ENCODE data around the gene SAMD8.
"Not testable (repeated sequence)": the region's sequence is repeated elsewhere in the genome, so short reads cannot be mapped to it uniquely, and the experiment has no call there.

SAMD8 gene

GRCh38 chr10:75086278-75086934 lies 25.1 kb upstream of the SAMD8 start:
- no peak for DNase-seq

DNA sequence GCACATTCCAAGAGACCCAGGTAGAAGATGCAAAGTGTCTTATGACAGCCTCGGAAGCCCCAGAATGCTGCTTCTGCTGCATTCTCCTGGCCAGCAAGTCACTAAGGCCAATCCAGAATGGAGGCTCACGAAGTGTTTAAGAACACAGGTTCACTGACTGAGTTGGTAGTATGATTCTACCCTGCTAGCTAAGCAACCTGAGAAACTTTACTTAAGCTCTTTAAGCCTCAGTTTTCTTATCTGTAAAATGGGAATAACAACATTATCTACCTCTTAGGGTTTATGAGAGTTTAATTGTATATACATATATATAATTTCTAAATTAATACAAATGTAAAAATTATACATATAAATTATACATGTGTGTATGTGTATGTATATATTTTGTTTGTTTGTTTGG lies 22.8 kb upstream of the SAMD8 start:
- no peak for DNase-seq

DNA sequence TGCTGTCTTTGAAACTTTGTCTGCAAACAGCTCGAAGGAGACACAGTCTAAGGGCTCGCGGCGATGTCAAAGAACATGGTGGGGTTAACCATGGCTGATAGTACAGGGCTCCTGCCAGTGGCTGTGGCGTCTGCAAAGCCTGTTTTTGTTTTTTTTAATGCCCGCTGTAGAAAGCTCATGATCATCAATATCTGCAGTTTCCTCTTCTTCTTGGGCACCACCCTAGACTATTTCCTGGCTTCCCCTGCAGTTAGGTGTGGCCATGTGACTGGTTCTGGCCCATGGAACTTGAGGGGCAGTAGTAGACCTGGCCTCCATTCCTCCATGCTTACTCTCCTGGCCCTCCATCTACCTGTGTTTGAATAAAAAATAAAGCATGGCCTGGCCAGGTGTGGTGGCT lies 21.8 kb upstream of the SAMD8 start:
- no peak for DNase-seq

DNA sequence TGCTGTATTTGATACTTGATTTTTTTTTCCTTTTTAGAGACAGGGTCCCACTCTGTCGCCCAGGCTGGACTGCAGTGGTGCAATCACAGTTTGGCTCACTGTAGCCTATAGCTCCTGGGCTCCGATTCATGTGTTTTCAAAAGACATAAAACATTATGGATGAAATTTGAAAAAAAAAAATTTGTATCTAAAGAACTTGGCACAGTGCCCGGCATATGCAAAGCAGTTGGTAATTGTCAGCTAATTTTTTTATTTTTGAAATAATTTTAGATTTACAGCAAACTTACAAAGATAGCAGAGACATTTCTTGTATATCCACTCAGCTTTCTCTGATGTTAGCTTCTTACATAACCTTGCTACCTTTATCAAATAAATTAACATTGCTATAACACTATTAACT lies 20.3 kb upstream of the SAMD8 start:
- no peak for DNase-seq

DNA sequence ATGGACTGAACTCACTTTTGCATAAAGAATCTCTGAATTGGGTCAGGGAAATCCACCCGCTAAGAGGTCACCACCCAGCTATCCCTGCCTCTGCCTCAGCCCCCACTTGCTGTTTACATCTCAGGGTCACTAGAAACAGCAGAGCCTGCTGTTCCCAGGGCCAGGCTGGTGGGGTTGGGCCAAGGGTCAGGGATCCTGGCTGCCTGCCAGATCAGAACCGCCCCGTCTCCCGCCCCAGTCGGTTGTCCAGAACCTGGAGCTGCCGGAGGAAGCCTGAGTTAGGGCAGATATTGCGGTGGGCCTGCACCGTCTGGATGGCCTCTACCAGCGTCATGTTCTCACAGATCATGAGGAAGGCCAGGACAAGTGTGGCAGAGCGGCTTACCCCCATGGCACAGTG lies 17.0 kb upstream of the SAMD8 start:
- no peak for DNase-seq

DNA sequence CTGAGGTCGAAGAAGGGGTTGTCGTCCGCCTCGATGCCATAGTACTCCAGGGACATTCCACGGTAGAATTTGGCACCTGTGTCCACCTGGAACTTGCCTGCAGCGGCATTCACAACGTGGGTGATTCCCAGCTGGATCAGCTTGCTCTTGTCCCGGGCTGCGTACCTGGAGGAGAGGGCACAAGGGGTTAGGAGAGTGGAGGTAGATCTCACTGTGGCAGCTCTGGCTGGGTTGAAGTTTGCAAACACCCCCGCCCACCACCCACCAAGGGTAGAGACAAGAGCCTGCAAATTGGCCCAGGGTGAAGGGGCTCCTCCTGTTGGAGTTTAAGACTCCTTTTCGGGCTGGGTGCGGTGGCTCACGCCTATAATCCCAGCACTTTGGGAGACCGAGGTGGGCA lies 15.8 kb upstream of the SAMD8 start:
- DNase-seq, result no peak

DNA sequence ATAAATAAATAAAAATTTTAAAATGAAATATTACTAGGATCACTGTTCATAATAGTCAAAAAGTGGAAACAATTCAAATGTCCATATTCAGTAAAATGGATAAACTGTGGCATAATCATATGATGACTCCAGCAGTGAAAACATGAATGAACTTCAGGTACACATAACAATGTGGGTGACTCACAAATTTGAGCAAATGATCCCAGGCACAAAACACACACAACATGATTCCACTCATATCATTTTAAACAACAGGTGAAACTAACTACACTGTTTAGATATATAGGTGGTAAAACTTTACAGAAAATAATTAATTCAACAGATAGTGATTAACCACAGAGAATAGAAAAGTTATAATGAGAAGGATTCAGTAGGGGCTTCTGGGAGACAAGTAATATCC lies 14.7 kb upstream of the SAMD8 start:
- DNase-seq, result no peak

DNA sequence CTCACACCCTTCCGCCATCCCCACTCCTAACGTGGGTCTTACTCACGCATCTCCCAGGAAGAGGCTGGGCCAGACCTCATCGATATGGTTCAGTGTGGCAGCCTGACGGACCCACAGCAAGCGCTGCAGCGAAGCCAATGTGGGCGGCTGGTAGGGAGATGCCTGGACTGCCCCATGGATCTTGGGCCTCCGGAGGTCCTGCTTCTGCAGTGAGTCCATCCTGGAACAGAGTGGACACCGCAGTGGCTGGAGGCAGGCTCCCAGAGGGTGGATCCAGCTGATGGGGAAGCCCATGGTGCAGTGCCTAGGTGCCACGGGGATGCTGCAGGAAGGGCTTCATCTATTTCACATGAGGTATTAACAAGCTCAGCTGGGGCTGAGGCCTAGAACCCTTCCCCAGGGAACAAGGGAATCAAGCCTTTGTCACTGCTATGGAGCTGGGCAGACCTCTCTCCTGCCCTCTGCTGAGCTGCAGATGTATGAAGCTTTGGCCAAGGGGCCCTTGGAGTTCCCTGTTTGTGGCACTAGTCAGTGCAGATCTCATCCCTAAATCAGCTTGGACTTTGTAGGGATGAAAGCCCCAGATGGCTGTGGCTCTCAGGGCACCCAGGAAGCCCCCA lies 13.7 kb upstream of the SAMD8 start:
- no peak for DNase-seq

DNA sequence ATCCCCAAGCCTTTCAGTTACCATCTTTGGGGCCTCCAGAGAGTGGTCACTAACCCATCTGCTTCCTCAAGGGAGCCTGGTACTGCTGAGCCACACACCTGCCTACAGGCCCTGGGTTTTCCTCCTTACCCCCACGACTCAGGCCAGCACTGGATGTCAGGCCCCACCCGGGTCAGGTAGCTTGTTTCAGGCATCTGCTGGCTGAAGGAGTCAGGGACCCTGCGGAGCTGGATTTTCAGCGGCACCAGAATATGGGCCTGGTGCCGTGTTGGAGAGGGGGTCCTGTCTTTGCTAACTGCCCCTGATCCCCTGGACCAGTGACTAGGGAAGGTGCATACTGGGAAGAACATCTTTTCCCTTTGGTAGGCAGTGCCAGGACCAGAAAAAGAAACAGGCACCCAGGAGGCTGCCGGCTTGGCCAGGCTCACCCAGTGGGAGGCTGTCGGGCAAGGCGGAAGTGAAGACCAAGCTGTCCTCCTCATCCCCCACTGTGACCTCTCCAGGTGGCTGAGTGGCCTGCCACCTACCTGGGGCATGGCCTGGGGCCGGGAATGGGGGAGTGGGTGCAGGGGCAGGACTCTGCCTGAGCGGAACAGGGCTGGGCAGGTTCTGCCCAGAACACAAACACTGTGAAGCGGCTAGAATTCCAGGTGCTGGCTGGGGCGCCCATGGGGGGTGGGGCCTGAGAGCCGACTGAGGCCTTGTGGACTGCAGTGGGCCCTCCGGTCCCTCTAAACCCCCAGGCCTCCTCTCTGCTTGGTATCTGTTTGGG lies 12.4 kb upstream of the SAMD8 start:
- no peak for DNase-seq

DNA sequence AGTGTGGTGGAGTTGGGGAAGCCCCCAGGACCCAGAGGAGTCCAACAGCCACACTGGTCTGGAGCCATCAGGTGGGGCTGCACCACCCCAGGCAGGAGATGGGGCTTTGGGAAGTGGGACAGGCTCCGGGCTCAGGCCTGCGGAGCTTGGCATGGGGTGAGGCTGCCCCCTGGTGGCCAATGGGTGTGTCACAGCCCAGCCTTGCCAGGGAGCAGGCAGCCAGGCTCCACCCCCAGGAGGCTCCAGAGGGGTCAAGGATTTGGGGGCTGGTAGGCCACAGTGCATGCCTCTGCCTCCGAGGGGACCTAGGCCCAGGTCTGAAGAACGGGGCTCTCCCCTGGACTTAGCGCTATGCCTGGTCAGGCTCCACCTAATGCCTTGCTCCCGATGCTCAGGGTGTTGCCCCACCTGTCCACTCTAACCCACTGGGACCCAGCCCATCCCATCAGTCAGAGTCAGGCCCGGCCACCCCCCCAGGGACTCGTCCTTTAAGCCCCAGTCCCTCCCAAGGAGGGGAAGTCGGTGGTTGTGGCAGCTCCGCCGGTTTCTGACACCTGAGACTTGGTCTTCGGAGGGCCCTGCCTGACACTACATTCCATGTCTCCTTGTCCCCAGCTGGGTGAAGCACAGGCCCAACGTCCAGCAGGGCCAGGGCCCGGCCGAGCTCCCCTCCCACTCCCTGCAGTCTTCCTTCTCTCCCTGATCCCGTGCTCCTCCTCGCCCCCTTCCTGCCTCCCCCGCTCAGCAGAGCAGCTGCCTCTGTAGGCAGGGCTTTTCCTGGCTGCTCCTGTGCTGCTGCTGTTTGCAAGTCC lies 11.3 kb upstream of the SAMD8 start:
- peak; percentile 73 for DNase-seq

GRCh38 chr10:75100764-75101291 lies 10.6 kb upstream of the SAMD8 start:
- no peak for DNase-seq

DNA sequence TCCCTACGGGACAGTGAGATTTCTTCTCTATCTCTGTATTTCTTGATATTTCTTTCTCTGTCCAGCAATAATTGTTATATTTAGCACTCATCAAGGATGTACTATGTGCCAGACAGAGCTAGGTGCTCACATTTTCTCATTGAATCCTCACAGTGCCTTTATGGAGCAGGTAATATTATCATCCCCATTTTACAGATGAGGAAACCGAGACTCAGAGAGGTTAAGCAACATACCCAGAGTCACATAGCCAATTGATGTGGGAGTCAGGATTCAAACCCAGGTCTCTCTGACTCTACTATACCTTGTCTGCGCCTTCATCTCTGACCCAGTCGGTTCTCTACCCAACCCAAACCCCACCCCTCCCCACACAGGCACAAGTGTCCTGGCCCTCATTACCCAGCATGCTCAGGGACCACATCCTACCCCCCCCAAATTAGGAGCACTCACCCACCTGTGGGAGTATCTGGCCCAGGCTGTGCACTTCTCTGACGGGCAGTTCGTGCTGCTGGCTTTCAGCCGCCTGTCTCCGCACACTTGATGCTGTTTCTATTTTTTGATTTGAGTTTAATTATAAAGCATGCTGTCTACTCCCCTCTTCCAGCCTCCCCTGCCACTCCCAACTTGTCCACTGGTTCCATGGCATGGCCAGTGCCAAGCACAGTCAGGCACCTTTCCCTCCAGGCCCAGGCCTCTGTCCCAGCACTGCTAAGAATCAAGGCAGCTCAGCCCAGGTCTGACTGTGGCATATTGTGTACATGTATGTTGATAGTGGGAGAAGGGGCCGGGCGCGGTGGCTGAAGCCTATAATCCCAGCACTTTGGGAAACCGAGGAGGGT lies 9.8 kb upstream of the SAMD8 start:
- DNase-seq, result no peak

DNA sequence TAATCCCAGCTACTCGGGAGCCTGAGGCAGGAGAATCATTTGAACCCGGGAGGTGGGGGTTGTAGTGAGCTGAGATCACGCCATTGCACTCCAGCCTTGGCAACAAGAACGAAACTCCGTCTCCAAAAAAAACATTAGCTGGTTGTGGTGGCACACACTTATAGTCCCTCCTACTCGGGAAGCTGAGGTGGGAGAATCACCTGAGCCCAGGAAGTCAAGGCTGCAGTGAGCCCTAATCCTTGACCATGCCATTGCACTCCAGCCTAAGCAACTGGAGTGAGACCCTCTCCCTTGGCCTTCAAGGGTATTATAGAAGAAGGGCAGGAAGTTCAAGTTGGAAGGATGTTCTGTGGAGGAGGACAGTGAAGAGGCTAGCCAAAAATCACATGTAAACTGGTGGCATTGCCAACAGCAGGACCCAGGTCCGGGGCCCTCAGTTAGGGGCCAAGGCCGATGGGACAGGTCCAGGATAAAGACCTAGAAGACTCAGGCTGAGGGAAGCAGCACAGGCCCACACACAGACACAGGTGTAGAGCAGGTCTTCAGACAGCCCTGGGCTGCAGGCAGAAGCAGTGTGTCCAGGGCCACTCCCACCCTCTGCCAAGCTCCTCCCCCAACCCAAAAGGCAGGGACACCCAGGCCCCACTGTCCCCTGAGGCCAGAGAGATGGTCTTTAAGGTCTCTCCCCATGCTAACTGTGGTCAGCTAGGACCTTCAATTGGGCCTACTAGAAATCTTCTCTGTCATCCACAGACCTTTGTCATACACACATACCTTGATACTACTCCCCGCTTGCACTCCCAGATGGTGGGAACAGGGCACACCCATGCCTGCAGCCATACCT lies 8.4 kb upstream of the SAMD8 start:
- DNase-seq, result no peak

- DNase-seq, result no peak
Measured at GRCh38 chr10:75103881-75104686, 7.4 kb upstream of the SAMD8 start.

- no peak for DNase-seq
Measured at GRCh38 chr10:75104842-75105241, 6.6 kb upstream of the SAMD8 start.

GRCh38 chr10:75105576-75106197 lies 5.8 kb upstream of the SAMD8 start:
- DNase-seq, result no peak

- no peak for DNase-seq
Measured at GRCh38 chr10:75106242-75106641, 5.2 kb upstream of the SAMD8 start.

GRCh38 chr10:75106891-75107290 lies 4.6 kb upstream of the SAMD8 start:
- not testable (repeated sequence) for DNase-seq

DNA sequence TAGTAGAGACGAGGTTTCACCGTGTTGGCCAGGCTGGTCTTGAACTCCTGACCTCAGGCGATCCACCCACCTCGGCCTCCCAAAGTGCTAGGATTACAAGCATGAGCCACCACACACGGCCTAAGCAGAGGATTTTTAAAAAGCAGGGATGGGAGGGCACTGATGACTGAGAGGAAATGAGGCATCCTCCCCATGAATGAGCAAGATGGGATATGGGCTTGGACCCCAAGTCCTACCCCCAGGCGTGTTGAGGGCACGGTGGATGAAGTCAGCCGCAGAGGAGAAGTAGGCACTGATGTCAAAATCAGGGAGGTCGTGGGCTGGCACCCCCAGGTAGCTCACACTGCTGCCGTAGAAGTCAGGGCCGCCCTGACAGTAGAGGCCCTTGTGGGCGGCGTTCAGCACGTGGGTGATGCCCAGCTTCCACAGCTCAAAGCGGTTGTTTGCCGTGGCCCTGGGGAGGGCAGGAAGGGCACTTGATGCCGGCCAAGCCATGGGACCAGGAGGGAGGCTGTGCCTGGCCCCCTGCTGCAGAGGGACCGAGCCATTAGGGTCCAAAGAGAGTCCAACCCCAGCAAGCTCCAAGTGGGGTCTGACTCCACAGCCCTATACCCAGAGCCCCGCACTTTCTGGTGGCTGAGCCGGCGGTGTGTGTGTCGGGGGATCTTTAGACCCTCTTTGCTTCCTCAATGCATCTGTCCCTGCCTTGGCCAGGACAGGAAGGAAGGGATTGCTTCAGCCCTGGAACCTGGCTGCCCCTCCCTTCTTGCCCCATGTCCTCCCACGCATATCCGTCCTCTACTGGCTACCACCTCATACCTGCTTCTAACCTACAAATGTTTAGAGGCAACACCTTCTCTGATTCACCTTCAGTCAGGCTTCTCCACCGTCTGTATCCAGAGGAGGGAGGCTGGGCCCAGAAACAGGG lies 3.4 kb upstream of the SAMD8 start:
- no peak for DNase-seq

All from stimulated activated naive CD4-positive, alpha-beta T cell treated with Interleukin-2 at 50 U/mL for 16 hours (primary cell).